Mesodermal cell (in vitro differentiated cells): Measurements from ENCODE around the gene SH3BP5L.
A peak's percentile ranks its signal among the peaks of the same experiment; 100 is the strongest.
"Not testable (repeated sequence)": the region's sequence is repeated elsewhere in the genome, so short reads cannot be mapped to it uniquely, and the experiment has no call there.

Experiments used
- H3K27ac ChIP-seq: 2 replicates; pipeline ENCODE4 v1.7.0; 2013; ENCODE audit warnings: mild to moderate bottlenecking, low read depth, low read length, moderate library complexity; ENCODE audit not compliant: severe bottlenecking
- H3K36me3 ChIP-seq: 2 replicates; pipeline ENCODE4 v1.7.1; 2013; ENCODE audit warnings: mild to moderate bottlenecking, low read length, moderate library complexity; ENCODE audit not compliant: control insufficient read depth, insufficient read depth
- H3K4me1 ChIP-seq: one replicate; pipeline ENCODE4 v1.7.1; 2013; ENCODE audit warnings: mild to moderate bottlenecking, low read length; ENCODE audit not compliant: insufficient read depth, control insufficient read depth, poor library complexity, severe bottlenecking
- H3K4me3 ChIP-seq: 2 replicates; pipeline ENCODE4 v1.7.0; 2013; ENCODE audit warnings: low read length, control low read depth, mild to moderate bottlenecking; ENCODE audit not compliant: insufficient read depth, poor library complexity, severe bottlenecking; ENCODE audit errors: extremely low read depth
- H3K9me3 ChIP-seq: 2 replicates; pipeline ENCODE4 v1.7.1; 2013; ENCODE audit warnings: mild to moderate bottlenecking, low read length, moderate library complexity; ENCODE audit not compliant: control insufficient read depth
- WGBS, 2 experiments: methylation state at CpG; one replicate each; pipeline ENCODE4 v1.1.5; 2013; ENCODE audit warnings: missing lambda C conversion rate in 2 of 2; ENCODE audit not compliant: insufficient coverage in 2 of 2; 5-methylcytosine and 5-hydroxymethylcytosine counted together

The SH3BP5L gene

DNA sequence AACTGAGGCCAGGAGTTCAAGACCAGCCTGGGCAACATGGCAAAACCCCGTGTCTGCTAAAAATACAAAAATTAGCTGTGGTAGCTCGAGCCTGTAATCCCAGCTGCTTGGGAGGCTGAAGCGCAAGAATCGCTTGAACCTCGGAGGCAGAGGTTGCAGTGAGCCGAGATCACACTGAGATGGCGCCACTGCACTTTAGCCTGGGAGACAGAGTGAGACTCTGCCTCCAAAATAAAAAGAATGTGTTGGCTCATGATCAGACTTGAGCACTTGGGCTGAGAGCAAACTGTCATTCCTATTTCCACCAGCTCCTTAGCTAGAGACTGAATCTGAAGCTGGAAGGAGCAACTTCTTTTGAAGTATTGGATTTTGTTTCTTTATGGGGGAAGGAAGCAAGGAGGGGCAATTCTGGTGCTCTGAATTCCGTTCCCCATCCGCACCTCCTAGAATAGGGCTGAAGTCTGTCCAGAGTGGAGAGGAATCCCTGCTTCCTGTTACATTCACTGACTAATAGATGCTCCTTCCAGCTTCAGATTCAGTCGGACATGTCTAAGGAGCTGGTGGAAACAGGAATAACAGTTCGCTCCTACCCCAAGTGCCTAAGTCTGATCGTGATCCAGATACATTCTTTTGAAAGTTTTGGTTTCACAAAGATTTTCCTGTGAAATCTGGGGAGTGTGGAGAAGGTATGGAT, 16.1 kb upstream of the SH3BP5L start:
- 64 to 65% methylated on average over 10 to 12 of the region's 12 CpGs for WGBS, 2 experiments
- no peaks in the 10 kb centered on the region for H3K9me3 ChIP-seq
- no peak overlapping the region for H3K4me3 ChIP-seq
- H3K27ac ChIP-seq, result no peak overlapping the region
- peaks cover 11% of the 10 kb centered on the region for H3K4me1 ChIP-seq
- H3K36me3 ChIP-seq, result peaks cover 33% of the 10 kb centered on the region

DNA sequence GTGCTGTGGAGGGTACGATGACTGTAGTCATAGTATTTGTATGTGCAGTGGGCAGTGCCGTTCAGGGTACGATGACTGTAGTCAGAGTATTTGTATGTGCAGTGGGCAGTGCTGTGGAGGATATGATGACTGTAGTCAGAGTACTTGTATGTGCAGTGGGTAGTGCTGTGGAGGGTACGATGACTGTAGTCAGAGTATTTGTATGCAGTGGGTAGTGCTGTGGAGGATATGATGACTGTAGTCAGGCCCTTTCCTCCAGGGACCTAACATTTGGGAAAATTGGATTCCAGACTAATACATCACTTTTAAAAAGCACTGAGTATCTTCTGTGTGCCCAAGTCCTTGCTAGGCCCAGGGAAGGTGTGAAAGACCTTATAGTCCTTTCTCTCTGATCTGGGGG, 15.2 kb upstream of the SH3BP5L start:
- H3K27ac ChIP-seq, result no peak overlapping the region
- 100% methylated on average over 1 to 2 of the region's 4 CpGs for WGBS, 2 experiments
- no peak overlapping the region for H3K4me3 ChIP-seq
- no peaks in the 10 kb centered on the region for H3K9me3 ChIP-seq
- peaks cover 11% of the 10 kb centered on the region for H3K4me1 ChIP-seq
- H3K36me3 ChIP-seq, result peaks cover 24% of the 10 kb centered on the region

GRCh38 chr1:248839168-248839555, 13.4 kb upstream of the SH3BP5L start:
- H3K9me3 ChIP-seq, result no peaks in the 10 kb centered on the region
- H3K27ac ChIP-seq, result peak overlapping the region; percentile 98
- 7 to 15% methylated on average over 6 of the region's 10 CpGs for WGBS, 2 experiments
- peaks cover 11% of the 10 kb centered on the region for H3K4me1 ChIP-seq
- peaks cover 6% of the 10 kb centered on the region for H3K36me3 ChIP-seq
- peak overlapping the region; percentile 73 for H3K4me3 ChIP-seq

DNA sequence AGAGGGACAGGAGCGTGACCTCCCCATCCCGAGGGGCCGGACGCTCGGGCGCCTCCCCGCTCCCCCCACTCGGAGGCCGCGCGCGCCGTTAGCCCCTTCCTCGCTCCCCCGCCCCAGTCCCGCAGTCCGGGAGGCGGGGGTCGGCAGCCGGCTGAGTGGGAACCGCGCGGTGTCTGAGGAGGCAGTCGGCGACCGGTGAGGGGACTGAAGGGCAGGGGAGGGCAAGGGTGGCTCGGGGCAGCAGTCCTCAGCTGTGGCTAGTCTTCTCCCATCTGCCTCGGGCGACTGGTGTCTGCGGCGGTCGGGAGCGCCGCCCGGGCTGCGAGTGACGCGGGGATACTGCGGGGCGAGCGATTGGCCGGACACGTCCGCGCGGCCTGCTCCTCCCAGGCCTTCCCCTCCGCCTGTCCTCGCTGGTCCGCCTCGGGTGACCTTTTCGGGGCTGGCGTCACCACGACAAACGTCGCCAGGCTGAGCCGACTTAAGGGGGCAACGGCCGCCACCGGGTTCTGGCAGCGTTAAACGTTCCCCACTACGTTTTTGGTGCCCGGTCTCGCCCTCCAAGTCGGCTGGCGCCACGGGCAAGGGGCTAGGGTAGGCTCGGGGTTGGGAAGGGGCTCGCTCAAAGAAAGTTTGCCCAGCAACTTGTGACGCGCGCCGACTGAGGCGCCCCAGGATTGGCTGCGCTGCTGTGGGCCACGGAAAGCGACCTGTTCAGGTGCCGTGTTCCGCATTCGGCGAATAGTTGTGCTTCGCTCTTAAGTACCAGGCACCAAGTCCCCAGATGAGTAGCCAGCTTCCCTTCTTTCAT, 12.8 kb upstream of the SH3BP5L start:
- Histone ChIP-seq H3K4me3 (peak overlapping the region; percentile 73), H3K36me3 (peaks cover 5% of the 10 kb centered on the region), H3K27ac (peak overlapping the region; percentile 98), H3K9me3 (no peaks in the 10 kb centered on the region), H3K4me1 (peaks cover 11% of the 10 kb centered on the region)
- WGBS, 2 experiments, result 0% methylated on average over 81 to 82 of the region's 82 CpGs

GRCh38 chr1:248837781-248838356, 12.2 kb upstream of the SH3BP5L start, which contains the start of gene ZNF672:
Gene ZNF672, plus strand, starts transcription at chr1:248838224. Its CDS starts 9,051 bp downstream, at chr1:248847275.
- H3K4me1 ChIP-seq, result peaks cover 11% of the 10 kb centered on the region
- WGBS, 2 experiments, result 0% methylated on average over 37 to 42 of the region's 48 CpGs
- no peaks in the 10 kb centered on the region for H3K9me3 ChIP-seq

GRCh38 chr1:248837045-248837780, 11.5 kb upstream of the SH3BP5L start:
- H3K27ac ChIP-seq, result no peak overlapping the region
- no peaks in the 10 kb centered on the region for H3K9me3 ChIP-seq
- no peaks in the 10 kb centered on the region for H3K36me3 ChIP-seq
- peaks cover 6% of the 10 kb centered on the region for H3K4me1 ChIP-seq
- 82 to 88% methylated on average over 4 to 8 of the region's 11 CpGs for WGBS, 2 experiments
- peak overlapping the region; percentile 73 for H3K4me3 ChIP-seq

More at GRCh38 chr1:248837781-248838356, 12.2 kb upstream of the SH3BP5L start, which contains the start of gene ZNF672:
- Histone ChIP-seq H3K4me3 (peak within 1 kb of the TSS; percentile 73), H3K36me3 (peaks cover 5% of the 10 kb centered on the region), H3K27ac (peak within 1 kb of the TSS; percentile 98)

- 46 to 75% methylated on average over 1 to 2 of the region's 7 CpGs for WGBS, 2 experiments
- H3K9me3 ChIP-seq, result no peaks in the 10 kb centered on the region
- no peak overlapping the region for H3K27ac ChIP-seq
- H3K36me3 ChIP-seq, result no peaks in the 10 kb centered on the region
- H3K4me3 ChIP-seq, result no peak overlapping the region
- no peaks in the 10 kb centered on the region for H3K4me1 ChIP-seq
These were observed 8.7 kb upstream of the SH3BP5L start for GRCh38 chr1:248834343-248834940.

GRCh38 chr1:248831842-248832241, 6.1 kb upstream of the SH3BP5L start:
- WGBS, 2 experiments, result no CpG with 5 or more reads among the region's 1 CpG
- no peak overlapping the region for H3K4me3 ChIP-seq
- H3K9me3 ChIP-seq, result no peaks in the 10 kb centered on the region
- peaks cover 5% of the 10 kb centered on the region for H3K4me1 ChIP-seq
- H3K27ac ChIP-seq, result no peak overlapping the region
- no peaks in the 10 kb centered on the region for H3K36me3 ChIP-seq

- H3K27ac ChIP-seq, H3K9me3 ChIP-seq, H3K4me3 ChIP-seq, H3K36me3 ChIP-seq, H3K4me1 ChIP-seq: not testable (repeated sequence)
- WGBS, 2 experiments, result 92% methylated on average over 2 of the region's 3 CpGs; no CpG with 5 or more reads in 1 of the 2 experiments
These were observed 5.0 kb upstream of the SH3BP5L start for GRCh38 chr1:248830718-248831017.

GRCh38 chr1:248828845-248829244, 3.1 kb upstream of the SH3BP5L start:
- Histone ChIP-seq H3K4me1 (peaks cover 14% of the 10 kb centered on the region), H3K4me3 (no peak overlapping the region), H3K9me3 (no peaks in the 10 kb centered on the region), H3K36me3 (peaks cover 10% of the 10 kb centered on the region), H3K27ac (peak overlapping the region; percentile 29)
- 86% methylated on average over 3 of the region's 3 CpGs; no CpG with 5 or more reads in 1 of the 2 experiments for WGBS, 2 experiments
